ENCODE data around the gene DCST1.

The DCST1 gene

DNA sequence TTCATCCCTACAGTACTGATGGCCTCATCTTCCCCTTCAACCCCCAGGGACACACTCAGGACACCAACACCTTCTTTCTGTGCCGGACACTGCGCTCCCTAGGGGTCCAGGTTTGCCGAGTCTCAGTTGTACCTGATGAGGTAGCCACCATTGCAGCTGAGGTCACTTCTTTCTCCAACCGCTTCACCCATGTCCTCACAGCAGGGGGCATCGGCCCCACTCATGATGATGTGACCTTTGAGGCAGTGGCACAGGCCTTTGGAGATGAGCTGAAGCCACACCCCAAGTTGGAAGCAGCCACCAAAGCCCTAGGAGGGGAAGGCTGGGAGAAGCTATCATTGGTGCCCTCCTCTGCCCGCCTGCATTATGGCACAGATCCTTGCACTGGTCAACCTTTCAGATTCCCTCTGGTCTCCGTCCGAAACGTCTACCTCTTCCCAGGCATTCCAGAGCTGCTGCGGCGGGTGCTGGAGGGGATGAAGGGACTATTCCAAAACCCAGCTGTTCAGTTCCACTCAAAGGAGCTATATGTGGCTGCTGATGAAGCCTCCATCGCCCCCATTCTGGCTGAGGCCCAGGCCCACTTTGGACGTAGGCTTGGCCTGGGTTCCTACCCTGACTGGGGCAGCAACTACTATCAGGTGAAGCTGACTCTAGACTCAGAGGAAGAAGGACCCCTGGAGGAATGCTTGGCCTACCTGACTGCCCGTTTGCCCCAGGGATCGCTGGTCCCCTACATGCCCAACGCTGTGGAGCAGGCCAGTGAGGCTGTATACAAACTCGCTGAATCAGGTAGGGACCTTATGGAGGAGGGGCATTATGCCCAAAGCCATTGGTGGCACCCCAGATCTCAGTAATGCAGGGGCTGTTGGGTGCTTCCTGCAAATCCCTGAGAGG is 45.3 kb upstream of the DCST1 start:
- ATAC-seq: no peak

GRCh38 chr1:154989195-154989860 is 44.3 kb upstream of the DCST1 start:
- ATAC-seq: no peak
- no peak for TF ChIP-seq ARNTL (CRISPR knock-in tag; IDR thresholded peaks at IDR 0.05; ENCODE audit: borderline replicate concordance, low read depth)
- no peak for TF ChIP-seq ZNF565 (CRISPR knock-in tag; conservative IDR thresholded peaks at IDR 0.05; ENCODE audit: low read depth)
- TF ChIP-seq TSHZ2 (CRISPR knock-in tag; IDR thresholded peaks at IDR 0.05): no peak
- no peak for TF ChIP-seq PPARA (CRISPR knock-in tag; IDR thresholded peaks at IDR 0.05; ENCODE audit: borderline replicate concordance)
- no peak for TF ChIP-seq TOX (CRISPR knock-in tag; IDR thresholded peaks at IDR 0.05; ENCODE audit: borderline replicate concordance)
- no peak for TF ChIP-seq ZFP3 (CRISPR knock-in tag; IDR thresholded peaks at IDR 0.05)
- TF ChIP-seq ZNF8 (CRISPR knock-in tag; IDR thresholded peaks at IDR 0.05): no peak
- no peak for TF ChIP-seq ISL1 (CRISPR knock-in tag; IDR thresholded peaks at IDR 0.05)
- TF ChIP-seq ZFP30 (CRISPR knock-in tag; IDR thresholded peaks at IDR 0.05): no peak
- TF ChIP-seq CREB5 (CRISPR knock-in tag; IDR thresholded peaks at IDR 0.05; ENCODE audit: low read depth): no peak
- TF ChIP-seq BACH2 (CRISPR knock-in tag; IDR thresholded peaks at IDR 0.05; ENCODE audit: borderline replicate concordance): no peak
- TF ChIP-seq ESRRG (CRISPR knock-in tag; IDR thresholded peaks at IDR 0.05): no peak

More for the DNA sequence above, 45.3 kb upstream of the DCST1 start:
- TF ChIP-seq ZC3H10 (CRISPR knock-in tag; IDR thresholded peaks at IDR 0.05) (no peak), ZFP3 (CRISPR knock-in tag; IDR thresholded peaks at IDR 0.05) (no peak), TCF4 (CRISPR knock-in tag; IDR thresholded peaks at IDR 0.05; ENCODE audit: borderline replicate concordance) (no peak), GLIS3 (CRISPR knock-in tag; IDR thresholded peaks at IDR 0.05) (no peak), ARNTL (CRISPR knock-in tag; IDR thresholded peaks at IDR 0.05; ENCODE audit: borderline replicate concordance, low read depth) (no peak), SNAI2 (CRISPR knock-in tag; IDR thresholded peaks at IDR 0.05) (no peak), ZFP30 (CRISPR knock-in tag; IDR thresholded peaks at IDR 0.05) (no peak), CSRNP3 (CRISPR knock-in tag; IDR thresholded peaks at IDR 0.05) (no peak), RARB (CRISPR knock-in tag; IDR thresholded peaks at IDR 0.05) (no peak), PPARA (CRISPR knock-in tag; IDR thresholded peaks at IDR 0.05; ENCODE audit: borderline replicate concordance) (no peak), CREB5 (CRISPR knock-in tag; IDR thresholded peaks at IDR 0.05; ENCODE audit: low read depth) (no peak), TSHZ2 (CRISPR knock-in tag; IDR thresholded peaks at IDR 0.05) (no peak), ZNF8 (CRISPR knock-in tag; IDR thresholded peaks at IDR 0.05) (no peak), TOX (CRISPR knock-in tag; IDR thresholded peaks at IDR 0.05; ENCODE audit: borderline replicate concordance) (no peak), OSR1 (CRISPR knock-in tag; IDR thresholded peaks at IDR 0.05) (no peak)
- TF ChIP-seq, protein P1, sequence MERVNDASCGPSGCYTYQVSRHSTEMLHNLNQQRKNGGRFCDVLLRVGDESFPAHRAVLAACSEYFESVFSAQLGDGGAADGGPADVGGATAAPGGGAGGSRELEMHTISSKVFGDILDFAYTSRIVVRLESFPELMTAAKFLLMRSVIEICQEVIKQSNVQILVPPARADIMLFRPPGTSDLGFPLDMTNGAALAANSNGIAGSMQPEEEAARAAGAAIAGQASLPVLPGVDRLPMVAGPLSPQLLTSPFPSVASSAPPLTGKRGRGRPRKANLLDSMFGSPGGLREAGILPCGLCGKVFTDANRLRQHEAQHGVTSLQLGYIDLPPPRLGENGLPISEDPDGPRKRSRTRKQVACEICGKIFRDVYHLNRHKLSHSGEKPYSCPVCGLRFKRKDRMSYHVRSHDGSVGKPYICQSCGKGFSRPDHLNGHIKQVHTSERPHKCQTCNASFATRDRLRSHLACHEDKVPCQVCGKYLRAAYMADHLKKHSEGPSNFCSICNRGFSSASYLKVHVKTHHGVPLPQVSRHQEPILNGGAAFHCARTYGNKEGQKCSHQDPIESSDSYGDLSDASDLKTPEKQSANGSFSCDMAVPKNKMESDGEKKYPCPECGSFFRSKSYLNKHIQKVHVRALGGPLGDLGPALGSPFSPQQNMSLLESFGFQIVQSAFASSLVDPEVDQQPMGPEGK (CRISPR knock-in tag; IDR thresholded peaks at IDR 0.05; ENCODE audit: borderline replicate concordance): no peak

Measured in SK-N-SH treated with all-trans-retinoic acid at 6 μM for 48 hours (cell line).